ENCODE results near the gene MDFI.

- TF ChIP-seq CTCF (IDR thresholded peaks at IDR 0.05; ENCODE audit: poor library complexity, severe bottlenecking), result no peak
- no peak for TF ChIP-seq RAD21 (conservative IDR thresholded peaks at IDR 0.05)
- TF ChIP-seq EZH2 (IDR thresholded peaks at IDR 0.05; ENCODE audit: borderline replicate concordance, insufficient read depth, low read length, poor library complexity, severe bottlenecking), result no peak
- TF ChIP-seq TAF1 (IDR thresholded peaks at IDR 0.05; ENCODE audit: low read depth), result no peak
- no peak for TF ChIP-seq EP300 (conservative IDR thresholded peaks at IDR 0.05; ENCODE audit: poor library complexity, severe bottlenecking)
- no peak for TF ChIP-seq POLR2AphosphoS5 (IDR thresholded peaks at IDR 0.05)
- no peak for TF ChIP-seq REST (IDR thresholded peaks at IDR 0.05; ENCODE audit: borderline replicate concordance)
- TF ChIP-seq SMC3 (conservative IDR thresholded peaks at IDR 0.05; ENCODE audit: poor library complexity), result no peak
These were observed 29.7 kb upstream of the MDFI start for GRCh38 chr6:41608443-41609151.

Measured in neural cell (in vitro differentiated cells).